Stimulated activated CD8-positive, alpha-beta memory T cell treated with anti-CD3 and anti-CD28 coated beads, Interleukin-12 subunit alpha, Interleukin-12 subunit beta, amount 100 ng/mL, for 1 hour (primary cell): ENCODE measurements around the gene AUTS2.

Experiments
- DNase-seq: peaks from one replicate; pipeline ENCODE4 v3.0.0-alpha.2; 2020; ENCODE audit warnings: low read depth

Gene AUTS2

DNA sequence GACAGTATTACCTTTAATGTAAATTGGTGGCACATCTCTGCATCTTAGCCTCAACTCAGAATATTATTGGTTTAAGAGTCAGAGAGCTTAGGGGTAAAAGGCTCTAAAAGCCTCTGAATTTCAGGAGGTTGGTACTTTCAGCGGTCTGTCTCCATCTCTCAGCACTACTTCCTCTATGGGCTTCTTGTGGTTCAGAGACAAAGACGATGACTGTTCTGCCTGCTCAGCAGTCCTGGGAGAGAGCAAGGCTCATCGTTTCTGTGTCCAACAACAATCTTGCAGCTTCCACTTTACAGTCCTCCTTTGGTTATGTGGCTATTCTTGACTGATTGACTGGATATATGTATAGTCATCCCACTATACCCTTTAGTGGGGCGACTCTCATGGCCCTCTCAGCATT, 394.7 kb downstream of the AUTS2 start:
- no peak for DNase-seq

DNA sequence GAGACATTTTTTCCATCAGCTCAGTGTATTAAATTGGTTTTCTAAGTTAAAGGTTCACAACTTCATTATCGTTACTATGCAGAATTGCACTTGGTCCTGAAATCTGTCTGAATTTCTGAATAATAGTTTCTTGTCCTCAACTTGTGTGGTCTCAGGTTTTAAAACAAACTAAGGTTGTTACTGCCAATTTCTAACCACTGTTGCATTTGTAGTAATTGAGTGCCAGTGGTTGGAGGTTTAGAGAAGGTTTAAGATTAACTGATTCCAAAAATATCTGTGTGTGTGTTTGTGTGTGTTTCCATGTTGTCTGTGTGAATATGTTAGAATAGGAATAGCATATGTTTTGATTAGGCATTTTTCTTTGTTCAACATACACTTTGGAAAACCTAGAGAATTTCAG, 395.9 kb downstream of the AUTS2 start:
- DNase-seq, result no peak

DNA sequence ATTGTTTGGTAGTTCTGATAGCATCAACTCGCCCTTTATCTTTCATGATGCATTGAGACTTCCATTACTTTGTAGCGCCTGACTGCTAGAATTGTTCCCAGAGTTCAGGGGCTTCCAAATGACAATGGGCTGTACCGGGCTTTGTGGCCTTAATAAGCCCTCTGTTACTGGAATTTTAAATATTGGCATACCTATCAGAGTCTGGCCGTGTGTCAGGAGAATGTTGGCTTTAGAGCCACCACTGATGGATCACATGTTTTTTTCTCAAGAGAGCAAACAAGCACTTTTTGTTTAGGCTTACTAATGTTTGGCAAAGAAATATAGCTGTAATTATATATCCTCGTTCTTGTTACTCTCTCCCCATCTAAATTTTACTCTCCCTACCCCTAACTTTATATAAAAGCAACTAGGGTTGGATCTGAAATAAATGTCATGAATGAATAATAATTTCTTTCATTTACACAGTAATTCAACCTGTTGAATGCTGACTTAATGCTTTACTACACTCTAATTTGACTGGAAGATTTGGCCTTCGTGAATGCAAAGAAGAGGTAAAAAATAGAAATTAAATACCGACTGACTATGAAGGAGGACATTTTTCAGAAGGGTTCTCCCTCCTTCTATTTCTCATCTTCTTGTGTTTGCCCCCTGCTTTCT, 396.7 kb downstream of the AUTS2 start:
- no peak for DNase-seq

DNA sequence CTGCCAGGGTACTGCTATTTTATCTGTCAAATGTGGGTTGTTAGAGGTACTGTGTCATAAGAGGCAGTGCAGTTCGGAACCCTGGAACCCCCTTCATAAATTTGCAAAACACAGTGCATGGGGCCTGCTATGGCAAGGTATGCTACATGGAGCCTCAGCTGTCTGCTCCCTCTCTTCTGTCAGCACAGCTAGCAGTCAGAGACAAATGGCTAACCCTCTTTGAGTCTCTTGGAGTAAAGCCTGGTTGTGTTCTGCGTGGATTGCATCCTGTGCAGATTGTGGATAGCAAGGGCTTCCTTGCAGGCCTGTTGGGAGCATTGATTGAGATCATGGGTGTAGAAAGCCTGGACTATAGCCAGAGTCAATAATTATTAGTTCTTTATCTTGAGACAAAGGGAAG, 397.8 kb downstream of the AUTS2 start:
- no peak for DNase-seq

DNA sequence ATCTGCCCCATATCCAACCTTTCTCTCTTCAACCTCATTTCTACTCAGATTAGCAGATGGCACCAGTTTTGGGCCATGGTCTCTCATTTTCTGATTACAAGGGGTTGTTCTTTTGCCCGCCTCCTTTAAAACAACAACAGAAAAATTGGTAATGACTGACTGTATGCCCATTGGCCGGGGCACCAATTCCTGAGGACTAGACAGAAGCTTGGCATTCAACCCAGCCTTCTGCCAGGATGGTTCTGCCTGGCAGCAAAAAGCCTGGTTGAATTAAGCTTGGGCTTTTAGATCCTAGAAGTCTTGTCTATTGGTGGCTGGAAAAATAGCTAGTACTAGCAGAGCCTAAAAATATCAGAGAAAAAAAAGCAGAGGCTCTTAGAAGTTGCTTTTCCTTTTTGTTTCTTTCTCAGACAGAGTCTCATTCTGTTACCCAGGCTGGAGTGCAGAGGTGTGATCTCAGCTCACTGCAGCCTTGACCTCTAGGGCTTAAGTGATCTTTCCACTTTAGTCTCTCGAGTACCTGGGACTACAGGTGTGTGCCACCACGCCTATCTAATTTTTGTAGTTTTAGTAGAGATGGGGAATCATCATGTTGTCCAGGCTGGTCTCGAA, 402.6 kb downstream of the AUTS2 start:
- no peak for DNase-seq

DNA sequence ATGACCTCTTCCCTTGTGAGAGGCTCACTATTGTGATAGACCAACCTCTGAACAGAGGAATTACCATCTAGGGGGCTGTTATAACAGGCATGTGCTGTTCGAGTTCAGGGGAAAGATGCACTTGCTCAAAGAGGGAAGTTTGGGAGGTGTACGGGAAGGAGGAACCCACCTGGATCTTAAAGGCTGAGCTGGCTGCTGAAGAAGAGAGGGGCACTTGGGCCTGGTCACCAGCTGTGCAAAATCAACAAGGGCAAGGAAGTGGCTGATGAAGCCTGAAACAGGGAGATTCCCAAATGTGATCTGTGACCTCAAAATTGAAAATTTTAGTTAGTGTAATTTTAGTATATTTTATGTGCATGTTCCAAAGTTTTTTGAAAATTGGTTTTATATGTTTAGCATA, 407.2 kb downstream of the AUTS2 start:
- DNase-seq, result no peak

DNA sequence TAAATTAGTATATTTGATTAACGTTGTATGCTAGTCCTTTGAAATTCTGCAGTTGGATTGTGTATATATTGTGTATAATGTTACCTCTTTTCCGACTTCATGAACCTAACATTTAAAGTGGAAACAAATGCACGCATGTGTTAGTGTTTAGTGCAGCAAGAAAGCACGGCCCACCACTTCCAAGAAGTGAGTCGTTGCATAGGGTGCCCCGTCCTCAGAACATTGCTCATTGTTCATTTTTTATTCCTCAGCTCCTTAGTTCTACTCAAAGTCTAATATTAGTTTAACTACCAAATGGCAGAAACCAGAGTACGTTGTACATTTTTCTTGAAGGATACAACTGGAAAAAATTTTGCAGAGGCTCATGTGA, 407.6 kb downstream of the AUTS2 start:
- no peak for DNase-seq

DNA sequence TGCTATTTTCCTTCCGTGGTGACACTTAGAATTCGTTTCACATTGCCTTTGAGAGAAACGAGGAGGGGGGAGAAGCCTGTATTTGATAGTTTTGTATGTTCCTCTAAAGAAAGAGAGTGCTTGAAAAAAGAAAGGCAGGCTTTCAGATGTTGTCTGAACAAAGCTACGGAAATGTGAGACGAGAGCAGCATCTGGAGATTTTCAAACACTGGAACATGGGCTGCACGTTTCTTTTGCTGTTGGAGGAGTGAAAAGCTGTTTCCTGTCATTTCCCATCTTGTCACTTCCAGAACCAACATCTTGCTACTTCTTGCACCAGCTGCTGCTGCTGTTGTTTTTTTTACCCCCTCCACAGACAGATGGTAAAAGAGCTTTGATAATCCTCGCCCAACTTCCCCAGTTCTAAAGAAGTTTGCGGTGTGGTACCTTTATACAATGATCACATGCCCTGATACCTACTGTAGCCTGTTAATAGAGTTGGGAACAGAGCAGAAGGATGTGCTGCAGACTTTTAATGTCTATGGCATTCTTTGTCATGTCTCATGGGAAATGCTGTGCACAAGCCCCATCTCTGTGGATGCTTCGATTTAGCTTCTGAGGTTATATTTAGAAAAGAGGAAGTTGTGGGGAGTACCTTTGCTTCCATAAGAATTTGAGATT, 408.1 kb downstream of the AUTS2 start:
- DNase-seq, result no peak

DNA sequence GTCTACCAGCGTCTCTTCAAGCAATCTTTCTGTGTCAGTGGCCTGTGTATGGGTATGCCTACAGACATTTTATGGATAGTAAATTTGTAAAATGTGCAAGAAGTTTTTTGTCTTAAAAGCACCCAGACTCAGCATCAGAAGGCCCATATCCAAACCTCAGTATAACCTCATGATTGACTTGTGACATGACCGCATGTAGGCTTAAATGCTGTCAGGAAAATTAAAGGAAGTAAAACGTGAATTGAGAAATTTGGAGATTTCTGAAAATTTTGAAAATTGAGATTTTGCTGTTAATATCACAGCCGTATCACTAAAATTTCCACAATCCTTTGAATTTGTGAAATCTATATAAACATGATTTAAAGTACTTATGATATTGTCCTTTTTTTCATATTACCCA, 410.2 kb downstream of the AUTS2 start:
- DNase-seq, result no peak

DNA sequence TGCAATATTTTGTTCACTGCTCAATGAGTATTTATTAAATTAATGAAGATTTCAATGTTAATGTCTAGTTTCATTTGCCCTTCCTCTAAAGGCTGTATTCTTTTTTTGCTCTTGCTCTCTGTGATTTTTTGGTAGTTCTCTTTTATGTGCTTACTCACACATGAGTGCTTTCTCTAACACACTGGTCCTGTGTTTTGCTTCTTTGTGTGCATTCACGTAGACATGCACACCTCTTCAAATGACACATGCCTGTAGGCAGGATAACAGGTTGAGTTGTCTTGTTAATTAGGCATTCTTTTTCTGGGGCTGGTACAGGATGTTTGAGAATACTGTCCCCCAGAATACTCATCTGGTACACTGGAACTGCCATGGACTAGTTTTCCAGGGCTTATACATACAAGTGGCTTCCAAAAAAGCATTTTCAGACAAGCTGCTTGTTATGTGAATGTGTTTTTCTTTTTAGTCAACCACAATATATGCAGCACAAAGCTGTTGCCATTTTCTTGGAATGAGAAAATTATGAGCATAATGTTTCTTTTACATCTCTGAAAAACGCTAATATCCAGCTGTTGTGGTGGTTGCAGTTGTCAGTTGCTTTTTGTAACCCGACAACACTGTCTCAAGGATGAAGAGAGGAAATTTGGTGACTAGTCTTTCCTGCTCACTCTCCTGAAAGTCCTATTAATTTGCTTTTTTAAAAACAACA, 416.4 kb downstream of the AUTS2 start:
- DNase-seq, result no peak

DNA sequence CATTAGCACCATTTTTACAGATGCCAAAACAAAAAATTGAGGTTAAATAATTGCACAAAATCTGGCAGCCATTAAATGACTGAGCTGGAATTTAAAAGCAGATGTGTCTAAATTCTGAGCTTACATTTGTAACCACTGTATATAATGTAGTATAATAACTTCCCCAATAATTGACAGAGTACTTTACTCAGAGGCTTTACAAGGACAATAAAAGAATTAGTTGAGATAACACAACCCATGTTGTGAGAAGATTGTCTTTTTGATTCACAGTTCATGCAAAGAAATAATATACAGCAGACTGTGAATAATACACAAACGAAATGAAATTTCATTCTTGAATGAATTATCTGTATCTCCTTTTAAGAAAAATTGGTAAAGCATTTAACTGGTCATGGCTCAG, 417.1 kb downstream of the AUTS2 start:
- DNase-seq, result no peak

DNA sequence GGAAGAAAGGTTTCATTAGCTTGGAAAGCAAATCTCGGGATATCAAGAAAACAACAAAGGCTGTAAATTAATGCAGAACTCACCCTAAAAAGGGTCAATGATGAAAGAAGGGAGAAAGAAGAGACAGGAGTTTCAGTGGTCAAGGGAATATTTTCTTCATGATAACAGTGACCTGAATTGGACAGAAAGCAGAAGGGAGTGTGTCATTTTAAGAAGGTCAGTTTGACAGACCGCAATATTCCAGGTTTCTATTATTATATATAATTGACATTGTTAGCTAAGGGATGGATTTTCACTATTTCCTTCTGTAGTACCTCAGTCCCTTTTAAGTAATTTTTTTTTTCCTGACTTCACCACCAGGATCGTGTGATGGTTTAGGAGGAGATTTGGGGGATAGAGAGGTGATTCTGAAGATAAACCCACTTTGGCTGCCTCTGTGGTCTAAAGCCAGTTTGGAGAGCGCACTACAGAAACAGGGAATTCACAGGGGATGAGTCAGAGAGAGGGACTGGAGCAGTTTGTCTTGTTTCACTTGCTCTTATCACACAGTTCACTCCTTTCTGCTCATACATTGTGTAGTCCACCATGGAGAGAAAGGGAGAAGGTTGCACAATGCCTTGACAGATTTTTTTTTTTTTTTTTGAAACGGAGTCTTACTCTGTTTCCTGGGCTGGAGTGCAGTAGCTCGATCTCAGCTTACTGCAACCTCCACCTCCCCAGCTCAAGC, 417.9 kb downstream of the AUTS2 start:
- no peak for DNase-seq

DNA sequence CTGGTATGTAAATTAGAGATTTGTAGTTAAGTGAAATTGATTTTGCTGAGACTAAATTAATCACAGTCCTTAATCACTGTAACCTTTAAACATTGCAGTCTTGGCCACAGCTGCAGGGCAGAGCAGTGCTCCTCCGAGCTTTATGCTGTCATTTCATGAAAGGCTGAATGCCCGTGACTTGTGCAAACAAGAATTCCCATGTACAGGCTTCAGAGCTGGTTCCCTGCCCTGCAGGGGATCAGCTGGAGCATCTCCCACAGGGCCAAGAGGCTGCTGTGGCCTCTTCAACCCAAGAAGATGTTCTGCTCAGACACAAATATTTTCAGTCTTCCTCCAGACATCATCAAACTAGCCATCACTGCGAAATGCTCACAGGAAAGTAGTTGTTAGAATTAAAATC, 419.1 kb downstream of the AUTS2 start:
- DNase-seq, result no peak

DNA sequence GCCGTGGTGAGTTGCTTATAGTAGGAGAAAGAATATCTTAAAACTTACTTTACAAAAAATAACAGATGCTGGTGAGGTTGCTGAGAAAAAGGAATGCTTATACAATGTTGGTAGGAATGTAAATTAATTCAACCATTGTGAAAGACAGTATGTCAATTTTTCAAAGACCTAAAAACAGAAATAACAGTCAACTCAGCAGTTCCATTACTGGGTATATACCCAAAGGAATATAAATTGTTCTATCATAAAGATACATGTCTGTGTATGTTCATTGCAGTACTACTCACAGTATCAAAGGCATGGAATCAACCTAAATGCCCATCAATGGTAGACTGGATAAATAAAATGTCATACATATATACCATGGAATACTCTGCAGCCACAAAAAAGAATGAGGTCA, 420.4 kb downstream of the AUTS2 start:
- DNase-seq, result no peak

DNA sequence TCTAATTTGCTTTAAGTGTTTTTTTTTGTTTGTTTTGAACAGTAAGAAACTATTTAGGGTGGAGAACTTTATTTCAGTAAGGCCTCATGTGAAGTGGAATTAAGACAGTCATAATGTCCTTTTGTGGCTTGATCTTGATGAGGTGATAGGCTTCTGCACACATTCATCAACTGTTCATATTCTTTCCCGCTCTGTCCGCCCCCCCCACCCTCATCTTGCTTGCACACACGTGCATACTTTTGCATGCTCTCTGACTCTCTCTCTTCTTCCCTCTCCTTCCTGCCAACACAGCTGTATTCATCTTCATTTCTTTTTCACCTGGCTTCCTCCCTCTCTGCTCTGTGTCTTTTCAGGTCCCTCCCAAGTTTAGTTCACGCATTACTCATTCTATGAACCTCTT, 429.6 kb downstream of the AUTS2 start:
- no peak for DNase-seq

DNA sequence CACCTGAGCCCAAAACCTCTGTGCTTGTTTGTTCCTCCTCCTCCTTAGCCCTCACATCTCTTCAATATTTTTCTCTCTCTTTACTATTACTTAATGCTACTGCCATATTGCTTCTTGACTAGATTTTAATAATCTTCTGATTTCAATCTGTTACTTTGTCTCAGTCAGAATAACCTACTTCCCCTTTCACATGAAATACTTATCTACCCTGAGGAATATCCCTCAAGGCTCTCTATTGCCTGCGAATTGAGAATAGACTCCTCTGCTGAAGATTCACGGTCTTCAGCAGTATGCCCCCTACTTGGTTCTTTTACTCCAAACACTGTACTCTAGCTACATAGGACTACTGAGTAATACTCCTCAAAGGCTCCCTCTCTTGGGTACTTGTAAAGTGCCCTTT, 430.3 kb downstream of the AUTS2 start:
- DNase-seq, result no peak

DNA sequence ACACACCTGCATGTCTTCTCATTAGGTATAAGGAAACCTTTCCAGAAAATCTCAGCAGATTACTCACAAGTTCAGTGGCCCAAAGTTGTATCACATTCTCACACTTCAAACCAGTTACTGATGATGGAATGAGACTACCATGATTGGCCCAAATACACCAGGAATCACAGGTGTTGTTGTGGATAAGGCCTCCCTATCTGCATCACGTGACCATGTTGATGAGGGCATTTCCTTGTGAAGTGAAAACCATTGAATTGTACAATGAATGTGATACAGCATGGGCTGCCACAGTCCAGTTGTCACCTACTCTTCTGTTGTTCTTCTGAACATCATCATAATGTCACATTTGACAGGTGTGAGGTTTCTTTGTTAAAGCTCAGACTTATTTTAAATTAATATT, 431.7 kb downstream of the AUTS2 start:
- no peak for DNase-seq

DNA sequence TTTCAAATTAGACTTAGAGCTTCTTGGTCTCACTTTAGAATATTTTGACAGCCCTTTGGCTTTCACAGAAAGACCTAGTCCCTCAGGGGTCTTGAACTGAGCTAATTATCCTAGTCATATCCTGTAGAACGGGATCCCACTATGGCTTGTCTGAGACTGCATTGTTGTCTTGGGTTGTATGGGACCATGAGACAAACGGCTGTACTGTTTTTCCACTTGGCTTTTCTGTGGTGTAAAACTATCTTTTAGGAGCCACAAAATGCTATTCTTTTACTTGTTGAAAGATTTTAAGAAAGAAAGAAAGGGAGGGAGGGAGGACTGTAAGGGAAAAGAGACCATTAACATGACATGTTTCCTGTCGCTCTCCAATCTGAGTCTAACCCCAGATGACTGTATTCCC, 432.5 kb downstream of the AUTS2 start:
- no peak for DNase-seq

DNA sequence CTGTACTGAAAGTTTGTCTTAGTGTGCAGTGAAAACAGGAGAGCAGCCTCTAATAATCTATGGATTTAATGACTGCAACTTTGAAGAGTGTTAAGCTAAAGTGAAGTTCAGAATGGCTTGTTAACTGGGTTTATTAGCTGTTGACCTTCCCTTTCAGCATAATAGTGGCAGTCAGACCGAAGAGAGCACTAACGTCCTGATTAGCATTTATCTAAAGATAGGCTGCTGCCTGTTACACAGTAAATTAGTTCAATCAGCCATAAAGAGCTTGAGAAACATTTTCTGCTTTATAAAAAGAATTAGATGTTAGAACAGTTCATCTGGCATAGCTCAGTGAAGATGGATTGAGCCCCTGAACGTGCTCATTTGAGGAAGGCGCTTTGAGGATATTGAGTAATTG, 433.0 kb downstream of the AUTS2 start:
- no peak for DNase-seq

DNA sequence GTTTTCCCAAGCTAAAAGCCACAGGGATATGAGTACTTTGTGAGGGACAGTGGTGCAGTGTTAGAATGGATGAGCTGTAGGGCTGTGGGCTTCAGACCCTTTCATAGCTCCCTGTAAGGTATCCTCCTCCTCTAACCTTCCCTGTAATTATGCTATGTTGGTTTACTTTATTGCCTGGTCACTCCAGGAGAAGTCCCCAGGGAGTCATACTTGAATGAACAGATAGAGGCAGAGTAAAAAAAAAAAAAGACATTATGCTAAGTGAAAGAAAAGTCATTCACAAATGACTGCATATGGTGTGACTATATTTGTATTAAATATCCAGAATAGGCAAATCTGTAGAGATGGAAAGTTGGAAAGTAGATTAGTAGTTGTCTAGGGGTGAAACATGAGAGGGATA, 434.4 kb downstream of the AUTS2 start:
- DNase-seq, result no peak

DNA sequence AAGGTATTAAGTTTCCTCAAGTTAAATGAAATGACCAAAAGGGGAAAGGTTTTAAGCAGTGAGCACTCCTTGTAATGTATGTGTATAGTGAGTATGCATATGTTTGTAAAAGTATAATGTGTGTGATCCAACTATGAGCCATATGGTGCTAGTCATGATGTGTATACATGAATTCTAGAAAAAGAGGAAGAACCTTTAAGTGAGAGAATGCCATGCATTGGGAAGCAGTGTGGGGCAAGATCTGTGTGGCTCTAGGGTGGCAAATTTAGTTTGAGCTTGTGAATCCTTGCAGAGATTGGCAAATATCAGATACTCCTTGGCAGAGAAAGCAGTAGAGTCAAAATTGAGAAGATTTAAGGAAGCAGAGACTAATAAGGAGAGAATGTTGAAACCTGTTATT, 435.0 kb downstream of the AUTS2 start:
- DNase-seq, result no peak

DNA sequence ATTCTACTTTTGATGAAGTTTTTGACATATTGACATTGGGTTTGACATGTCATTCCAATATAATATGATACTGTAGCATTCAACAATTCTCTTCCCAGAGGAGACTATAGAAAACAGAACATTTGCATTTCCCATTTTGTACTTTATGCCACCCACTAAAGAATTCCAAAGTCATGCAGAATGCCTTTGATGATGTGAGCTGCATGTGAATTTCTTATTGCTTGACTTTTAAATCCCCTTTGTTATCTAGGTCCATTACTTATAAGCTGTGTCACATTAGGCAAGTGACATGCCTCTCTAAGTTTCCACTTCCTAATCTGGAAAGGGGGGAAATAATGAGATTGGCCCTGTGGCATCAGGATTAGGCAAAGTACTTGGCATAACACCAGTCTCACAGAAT, 436.7 kb downstream of the AUTS2 start:
- no peak for DNase-seq

DNA sequence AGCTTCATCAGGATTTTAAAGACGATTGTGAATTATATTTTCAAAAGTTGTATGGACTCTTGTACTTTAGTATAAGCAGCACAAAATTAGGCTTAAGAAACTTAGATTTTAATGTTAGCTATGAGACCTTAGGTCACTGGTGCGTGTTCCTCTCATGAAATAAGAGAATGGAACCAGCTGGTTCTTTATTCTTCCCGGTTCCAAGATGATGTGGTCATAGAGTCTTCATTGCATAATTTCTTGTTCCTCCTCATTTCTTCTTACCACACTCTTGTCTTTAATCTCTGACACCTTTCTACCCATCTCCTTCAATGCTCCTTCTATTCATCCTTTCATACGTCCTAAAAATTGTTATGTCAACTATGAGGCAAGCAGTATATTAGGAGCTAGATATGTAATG, 437.2 kb downstream of the AUTS2 start:
- no peak for DNase-seq
